NCI-H345 (cell line): Measurements from ENCODE around the gene GNMT.

Experiments used
- DNase-seq: peaks from one replicate; lab custom pipeline; 2025; lab: John Stamatoyannopoulos, UW

The GNMT gene

DNA sequence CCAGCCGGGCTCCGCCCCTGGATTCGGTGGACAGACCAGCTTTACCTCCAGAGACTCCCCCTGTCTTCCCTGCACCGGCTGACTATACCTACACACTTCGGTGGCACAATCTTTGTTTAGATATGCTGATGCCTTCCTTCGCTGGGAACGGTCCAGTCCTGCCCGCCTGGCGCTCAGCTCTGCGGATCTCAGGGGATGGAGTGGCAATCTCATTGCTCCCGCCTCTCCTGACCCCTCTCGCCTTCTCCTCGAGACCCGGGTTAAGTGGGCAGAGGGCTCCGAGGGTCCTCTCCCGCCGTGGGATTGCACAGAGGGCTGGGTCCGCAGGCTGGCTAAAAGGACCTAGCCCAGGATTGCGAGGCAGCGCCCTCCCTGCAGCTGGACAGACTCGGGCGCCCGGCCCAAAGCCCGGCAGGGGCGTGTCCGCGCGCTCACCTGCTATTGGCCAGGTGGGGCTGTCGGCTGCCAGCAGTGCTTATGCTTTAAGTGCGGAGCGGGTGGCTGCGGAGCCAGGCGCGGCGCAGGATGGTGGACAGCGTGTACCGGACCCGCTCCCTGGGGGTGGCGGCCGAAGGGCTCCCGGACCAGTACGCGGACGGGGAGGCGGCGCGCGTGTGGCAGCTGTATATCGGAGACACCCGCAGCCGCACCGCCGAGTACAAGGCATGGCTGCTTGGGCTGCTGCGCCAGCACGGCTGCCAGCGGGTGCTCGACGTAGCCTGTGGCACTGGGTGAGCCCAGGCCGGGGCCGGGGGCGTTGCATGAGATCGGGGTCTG is at the start of gene GNMT:
TSS of gene GNMT (plus strand) at position 512 of the 777 bp plus-strand sequence. CDS start at position 526, 14 bp downstream.
- peak; percentile 66 for DNase-seq

DNA sequence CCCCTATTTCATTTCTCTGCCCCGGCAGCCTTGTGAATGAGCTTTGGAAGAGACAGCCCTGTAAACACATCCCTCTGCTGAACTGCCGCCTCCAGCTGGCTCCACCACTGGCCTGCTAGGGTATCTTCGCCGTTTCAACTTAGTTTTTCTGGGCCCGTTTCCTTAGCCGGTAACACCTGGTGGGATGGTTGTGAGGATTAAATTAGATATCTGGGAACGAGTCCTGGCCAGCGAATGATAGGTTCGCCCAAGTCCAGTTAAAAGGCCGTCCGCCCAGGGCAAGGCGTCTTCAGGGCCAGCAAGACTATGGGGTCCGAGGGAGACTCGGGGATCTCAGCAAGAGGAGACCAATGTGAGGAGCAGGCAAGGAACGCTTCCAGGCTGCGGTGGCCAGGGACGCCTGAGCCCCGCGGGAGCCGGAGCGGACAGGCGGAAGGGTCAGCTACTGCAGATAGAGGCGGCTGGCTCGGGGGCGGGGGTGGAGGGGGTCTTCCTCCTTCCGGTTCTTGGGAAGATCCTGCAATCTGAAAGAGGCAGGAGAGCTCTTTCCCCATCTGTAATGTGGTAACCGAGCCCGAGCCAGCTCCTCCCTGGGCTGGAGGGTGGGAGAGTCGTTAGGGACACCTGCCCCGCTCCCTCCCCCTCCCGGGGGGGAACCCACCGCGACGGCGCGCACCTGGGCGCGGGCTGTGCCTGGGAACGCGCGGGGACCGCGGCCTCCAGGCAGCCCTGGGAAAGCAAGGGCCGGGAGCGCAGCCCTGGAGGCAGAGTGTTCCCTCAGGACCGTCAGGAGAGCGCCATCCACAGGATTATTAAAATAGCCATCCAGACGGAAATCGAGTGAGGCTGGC is 49.2 kb upstream of the GNMT start:
- no peak for DNase-seq

DNA sequence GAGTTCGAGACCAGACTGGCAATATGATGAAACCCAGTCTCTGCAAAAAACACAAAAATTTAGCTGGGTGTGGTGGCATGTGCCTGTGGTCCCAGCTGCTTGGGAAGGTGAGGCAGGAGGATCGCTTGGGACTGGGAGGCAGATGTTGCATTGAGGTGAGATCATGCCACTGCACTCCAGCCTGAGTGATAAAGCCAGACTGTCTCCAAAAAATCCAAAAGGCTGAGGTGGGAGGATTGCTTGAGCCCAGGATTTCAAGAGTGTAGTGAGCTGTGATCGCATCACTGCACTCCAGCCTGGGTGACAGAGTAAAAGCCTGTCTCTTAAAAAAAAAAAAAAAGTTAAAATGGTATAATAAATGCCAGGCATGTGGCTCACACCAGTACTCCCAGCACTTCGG is 46.0 kb upstream of the GNMT start:
- no peak for DNase-seq

DNA sequence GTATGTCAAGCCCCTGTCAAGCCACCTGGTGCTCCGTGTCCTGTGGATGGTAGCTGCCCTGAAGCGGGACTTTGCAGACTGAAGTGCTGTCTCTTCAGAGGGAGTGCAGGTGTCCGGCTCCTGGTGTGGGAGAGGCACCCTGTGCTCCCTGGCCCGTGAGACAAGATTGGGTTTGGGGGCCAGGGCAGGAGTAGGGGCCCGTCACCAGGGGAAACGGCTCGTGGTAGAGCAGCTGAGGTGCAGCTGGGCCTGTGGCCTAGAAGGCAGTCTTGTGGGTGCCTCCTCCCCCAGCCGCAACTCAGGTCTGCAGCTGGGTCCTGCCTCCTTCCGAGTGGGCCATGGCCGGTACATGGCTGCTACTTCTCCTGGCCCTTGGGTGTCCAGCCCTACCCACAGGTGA is 44.8 kb upstream of the GNMT start, which contains the start of gene PTCRA:
TSS of gene PTCRA (plus strand) at position 322 of the 400 bp plus-strand sequence. CDS start at position 339, 17 bp downstream.
- no peak for DNase-seq

DNA sequence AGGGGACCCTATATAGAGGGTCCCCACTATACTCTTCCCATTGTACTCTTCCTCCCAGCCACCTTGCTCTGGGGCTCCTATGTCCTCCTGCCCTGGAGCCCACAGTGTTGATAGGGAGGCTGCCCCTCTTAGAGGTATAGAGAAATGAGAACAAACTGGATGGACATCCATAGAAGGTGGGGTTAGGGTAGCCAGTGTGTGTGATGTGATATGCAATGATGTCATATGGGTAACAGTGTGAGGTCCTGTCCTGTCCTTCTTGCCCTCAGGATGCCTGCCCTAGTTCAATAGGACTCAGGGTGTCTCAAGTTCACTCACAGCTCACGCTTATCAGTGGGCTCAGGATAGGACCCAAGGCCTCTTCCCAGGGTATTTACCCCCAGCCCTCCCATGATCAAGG is 44.3 kb upstream of the GNMT start:
- no peak for DNase-seq

DNA sequence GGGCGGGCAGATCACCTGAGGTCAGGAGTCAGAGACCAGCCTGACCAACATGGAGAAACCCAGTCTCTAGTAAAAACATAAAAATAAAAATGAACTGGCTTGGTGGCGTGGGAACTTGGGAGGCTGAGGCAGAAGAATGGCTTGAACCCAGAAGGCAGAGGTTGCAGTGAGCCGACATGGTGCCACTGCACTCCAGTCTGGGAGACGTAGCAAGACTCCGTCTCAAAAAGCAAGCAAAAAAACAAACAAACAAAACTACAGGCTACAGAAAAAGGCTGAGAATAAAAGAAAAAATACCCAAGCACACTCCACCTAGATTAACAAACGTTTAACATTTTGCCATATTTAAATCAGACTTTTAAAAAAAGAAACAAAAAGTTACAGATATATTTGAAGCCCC is 38.8 kb upstream of the GNMT start:
- DNase-seq = no peak

DNA sequence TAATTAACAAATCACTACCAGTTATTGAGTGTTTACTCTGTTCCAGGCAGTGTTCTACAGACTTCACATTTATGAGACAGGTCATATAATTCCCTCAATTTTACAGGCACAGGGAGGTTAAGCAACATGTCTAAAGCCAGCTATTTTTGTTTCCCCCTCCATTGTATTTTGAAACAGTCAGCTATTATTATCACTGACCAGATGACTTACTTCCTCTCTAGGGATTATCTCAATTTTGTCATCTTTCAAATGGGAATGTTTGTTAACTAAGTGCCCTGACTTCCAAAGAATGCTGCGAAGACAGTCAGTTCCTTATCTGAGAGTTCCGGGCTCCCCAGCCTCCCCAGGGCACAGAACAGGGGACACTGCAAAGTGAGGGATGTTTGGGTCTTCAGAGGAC is 36.9 kb upstream of the GNMT start:
- DNase-seq = no peak

DNA sequence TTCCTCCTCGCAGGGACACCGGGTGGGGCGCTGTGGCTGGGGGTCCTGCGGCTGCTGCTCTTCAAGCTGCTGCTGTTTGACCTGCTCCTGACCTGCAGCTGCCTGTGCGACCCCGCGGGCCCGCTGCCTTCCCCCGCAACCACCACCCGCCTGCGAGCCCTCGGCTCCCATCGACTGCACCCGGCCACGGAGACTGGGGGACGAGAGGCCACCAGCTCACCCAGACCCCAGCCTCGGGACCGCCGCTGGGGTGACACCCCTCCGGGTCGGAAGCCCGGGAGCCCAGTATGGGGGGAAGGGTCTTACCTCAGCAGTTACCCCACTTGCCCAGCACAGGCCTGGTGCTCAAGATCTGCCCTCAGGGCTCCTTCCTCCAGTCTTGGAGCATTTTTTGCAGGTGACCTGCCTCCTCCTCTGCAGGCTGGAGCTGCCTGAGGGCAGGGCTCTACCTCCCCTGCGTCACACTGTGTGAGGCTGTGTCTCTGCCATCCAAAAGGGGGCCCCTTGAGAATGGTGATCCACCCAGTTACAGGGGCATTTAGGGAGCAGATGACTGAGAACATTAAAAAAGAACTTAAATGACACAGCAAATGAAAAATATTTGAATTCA is 35.2 kb upstream of the GNMT start:
- DNase-seq = no peak

DNA sequence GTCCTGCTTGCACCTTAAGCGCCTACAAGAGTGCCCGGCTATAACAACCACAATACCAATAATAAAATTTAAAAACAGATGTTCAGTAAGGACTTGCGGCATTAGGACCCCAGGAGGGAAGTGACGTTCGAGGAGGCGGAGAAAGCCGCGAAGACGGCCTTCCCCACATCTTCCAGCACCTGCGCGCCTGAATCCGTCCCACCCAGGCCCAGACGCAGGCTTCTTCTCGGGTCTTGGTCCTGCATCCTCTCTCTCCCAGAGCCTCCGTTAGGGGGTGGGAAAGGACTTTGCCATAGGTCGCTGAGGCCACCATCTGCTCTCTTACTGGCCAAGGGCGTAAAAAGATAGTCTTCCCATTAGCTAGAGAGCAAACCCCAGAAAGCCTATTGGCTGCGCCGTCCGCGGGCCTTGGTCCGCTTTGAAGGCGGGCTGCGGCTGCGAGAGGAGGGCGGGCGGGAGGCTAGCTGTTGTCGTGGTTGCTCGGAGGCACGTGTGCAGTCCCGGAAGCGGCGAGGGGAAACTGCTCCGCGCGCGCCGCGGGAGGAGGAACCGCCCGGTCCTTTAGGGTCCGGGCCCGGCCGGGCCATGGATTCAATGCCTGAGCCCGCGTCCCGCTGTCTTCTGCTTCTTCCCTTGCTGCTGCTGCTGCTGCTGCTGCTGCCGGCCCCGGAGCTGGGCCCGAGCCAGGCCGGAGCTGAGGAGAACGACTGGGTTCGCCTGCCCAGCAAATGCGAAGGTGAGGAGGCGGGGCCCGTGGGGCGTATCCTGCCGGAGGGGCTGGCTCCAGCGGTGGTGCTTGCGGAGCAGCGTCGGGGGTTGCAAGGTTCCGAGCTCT is 31.4 kb upstream of the GNMT start, which contains the start of gene CNPY3:
TSS of gene CNPY3 (plus strand) at position 495 of the 835 bp plus-strand sequence. CDS start at position 586, 91 bp downstream.
- peak; percentile 96 for DNase-seq

DNA sequence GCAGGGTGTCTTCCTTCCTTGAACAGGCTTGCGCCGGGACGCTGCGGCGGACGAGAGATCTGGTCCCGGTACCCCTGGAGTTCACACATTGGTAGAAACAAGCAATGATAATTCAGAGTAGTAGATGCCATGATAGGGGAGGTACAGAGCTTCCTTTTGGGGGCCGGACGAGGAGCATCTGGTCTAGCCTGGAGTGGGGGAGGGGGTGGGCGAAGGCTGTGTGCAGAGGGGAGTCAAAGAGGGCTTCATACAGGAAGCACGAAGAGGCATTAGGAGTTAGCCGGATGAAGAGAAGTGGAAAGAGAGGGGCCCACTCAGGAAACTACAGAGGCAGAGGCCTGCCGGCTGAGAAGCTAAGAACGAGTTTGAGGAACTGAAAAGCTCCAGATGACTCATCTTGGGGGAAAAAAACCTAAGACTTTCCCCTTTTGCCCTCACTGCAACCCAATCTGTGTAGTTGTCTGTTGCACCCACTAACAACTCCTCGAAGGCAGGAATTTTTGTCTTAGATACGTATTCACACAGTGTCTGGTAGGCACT is 30.7 kb upstream of the GNMT start:
- peak; percentile 64 for DNase-seq

DNA sequence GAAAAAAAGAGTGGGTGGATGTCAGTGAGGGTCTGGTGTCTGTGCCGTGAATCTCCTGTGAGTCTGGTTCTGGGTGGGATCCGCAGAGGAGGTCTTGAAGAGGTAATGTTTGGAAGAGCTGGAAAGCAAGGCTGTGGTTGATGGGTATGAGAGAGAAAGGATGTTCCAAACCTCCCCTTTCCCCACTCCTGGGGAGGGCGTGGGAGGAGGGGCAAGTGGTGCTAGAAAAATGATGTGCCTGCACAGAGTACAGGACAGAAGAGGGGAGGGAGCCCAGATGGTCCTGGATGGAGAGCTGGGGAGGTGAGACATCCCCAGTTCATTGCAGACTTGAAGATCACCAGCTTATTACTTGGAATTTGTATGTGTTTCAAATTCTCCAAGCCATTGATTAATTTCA is 28.1 kb upstream of the GNMT start:
- no peak for DNase-seq

DNA sequence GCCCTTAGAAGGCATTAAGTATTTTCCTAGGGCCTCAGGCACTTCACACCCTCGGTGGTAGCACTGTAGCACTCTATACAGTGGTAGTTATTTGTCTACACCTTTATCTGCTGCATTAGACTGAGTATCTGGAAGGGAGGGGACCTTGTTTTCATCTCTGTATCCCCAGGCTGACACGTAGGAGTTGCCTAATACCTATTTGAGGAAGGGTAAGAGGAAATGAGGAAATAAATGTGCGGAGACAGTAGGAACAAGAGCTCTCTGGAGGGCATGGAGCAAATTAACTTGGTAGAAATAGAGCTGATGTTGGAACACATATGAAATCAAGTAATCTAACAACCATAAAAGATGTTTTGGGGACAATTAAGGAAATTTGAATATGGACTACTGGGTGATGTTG is 27.3 kb upstream of the GNMT start:
- no peak for DNase-seq

DNA sequence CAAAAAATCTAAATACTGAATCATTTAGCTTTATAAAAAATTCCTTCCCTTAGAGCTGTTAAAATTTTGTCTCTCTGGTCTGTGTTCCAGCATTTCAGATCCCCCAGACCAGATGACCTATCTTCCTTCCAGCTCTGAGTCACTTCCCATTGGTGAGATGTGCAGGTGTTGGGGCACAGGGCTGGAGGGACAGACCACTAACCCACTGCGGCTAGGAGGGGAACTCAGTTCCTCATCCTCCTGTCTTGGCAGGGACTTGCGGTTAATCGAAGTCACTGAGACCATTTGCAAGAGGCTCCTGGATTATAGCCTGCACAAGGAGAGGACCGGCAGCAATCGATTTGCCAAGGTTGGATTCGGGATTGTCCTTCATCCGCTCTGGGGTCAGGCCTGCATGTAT is 25.2 kb upstream of the GNMT start:
- DNase-seq = no peak

DNA sequence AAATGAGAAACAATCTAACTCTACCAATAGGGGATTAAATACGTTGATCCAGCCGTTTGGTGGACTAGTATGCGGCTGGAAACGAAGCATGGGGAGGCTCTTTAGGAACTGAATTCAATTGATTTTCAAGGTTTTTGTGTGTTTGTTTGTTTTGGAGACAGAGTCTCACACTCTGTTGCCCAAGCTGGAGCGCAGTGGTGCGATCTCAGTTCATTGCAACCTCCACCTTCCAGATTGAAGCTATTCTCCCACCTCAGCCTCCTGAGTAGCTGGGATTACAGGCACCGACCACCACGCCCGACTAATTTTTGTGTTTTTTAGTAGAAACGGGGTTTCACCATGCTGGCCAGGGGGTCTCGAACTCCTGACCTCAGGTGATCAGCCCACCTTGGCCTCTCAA is 24.2 kb upstream of the GNMT start:
- no peak for DNase-seq

DNA sequence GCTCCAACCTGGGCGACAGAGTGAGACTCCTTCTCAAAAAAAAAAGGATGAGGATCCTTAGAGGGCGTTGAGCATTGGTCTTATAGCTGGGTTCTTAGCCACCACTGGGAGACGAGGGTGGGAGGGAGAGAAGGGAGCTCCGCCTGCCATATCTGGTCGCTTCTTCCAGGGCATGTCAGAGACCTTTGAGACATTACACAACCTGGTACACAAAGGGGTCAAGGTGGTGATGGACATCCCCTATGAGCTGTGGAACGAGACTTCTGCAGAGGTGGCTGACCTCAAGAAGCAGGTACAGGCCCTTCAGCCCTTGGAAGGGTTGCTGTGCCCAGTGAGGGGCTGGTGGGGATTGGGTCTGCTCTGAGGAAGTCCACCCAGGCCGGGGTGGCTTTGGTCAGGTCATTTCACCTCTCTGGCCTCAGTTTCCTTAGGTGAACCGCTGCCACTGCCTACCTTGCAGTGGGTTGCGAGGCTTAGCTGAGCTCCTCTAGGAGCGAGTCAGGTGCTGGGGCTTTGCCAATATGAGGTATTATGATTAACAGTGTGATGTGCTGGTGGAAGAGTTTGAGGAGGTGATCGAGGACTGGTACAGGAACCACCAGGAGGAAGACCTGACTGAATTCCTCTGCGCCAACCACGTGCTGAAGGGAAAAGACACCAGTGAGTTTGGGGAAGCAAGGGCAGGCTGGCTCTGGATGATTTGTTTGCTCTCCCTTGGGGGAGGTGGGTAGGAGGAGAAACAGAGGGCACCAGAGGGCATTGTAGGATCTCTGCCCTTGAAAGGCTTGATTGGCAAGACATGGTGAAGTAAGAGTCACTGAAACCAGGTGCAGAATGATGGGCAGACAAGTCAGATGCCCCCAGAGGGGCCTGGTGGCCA is 22.8 kb upstream of the GNMT start:
- DNase-seq = no peak

DNA sequence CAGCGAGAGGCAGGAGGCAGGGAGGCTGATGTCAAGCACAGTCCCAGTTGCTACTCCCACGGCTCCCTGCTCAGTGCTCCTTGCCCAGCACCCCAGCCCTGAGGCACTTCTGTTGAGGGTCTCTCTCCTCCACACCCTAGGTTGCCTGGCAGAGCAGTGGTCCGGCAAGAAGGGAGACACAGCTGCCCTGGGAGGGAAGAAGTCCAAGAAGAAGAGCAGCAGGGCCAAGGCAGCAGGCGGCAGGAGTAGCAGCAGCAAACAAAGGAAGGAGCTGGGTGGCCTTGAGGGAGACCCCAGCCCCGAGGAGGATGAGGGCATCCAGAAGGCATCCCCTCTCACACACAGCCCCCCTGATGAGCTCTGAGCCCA is 22.1 kb upstream of the GNMT start:
- no peak for DNase-seq

DNA sequence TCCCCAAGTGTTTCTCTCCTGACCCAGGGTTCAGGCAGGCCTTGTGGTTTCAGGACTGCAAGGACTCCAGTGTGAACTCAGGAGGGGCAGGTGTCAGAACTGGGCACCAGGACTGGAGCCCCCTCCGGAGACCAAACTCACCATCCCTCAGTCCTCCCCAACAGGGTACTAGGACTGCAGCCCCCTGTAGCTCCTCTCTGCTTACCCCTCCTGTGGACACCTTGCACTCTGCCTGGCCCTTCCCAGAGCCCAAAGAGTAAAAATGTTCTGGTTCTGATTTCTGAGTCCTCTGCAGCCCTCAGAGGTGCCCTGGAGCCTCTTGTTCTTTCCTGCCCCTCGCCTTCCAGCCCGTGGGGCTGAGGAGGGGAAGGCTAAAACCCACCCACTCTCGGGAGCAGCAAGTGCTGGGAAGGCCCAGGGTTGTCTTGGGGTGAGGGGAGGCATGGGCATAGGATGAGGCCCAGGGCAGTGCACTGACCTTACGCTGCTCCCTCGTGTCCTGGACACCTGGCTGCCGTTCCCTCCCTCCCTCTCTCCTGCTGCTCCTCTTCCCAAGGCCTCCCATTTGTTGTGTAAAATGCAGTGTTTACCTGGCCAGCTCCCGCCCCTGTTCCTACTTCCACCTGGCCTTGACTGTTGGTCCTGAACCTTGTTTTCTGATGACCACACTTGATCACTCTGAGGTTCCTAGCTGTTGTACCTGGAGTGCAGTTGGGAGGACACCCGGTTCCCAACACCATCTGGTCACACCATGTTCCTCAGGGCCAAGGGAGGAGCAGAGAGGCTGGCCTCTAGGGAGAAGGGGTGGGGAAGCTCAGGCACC is 21.4 kb upstream of the GNMT start:
- DNase-seq = no peak

DNA sequence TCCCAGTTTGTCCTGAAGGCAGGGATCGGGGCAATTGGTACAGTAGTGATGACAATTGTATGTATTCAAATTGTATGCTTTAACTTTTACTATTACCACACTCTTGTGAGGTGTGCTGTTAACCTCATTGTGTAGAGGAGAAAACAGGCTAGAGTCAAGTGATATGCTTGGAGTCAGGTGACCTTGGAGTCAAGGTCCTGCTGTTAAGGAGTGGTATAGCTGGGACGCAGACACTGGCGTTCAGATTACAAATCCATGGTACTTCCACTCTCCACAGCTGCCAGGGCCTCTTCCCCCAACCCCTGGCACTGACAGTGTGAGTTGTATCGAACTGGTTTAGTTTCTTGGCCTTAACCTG is 20.8 kb upstream of the GNMT start:
- no peak for DNase-seq

DNA sequence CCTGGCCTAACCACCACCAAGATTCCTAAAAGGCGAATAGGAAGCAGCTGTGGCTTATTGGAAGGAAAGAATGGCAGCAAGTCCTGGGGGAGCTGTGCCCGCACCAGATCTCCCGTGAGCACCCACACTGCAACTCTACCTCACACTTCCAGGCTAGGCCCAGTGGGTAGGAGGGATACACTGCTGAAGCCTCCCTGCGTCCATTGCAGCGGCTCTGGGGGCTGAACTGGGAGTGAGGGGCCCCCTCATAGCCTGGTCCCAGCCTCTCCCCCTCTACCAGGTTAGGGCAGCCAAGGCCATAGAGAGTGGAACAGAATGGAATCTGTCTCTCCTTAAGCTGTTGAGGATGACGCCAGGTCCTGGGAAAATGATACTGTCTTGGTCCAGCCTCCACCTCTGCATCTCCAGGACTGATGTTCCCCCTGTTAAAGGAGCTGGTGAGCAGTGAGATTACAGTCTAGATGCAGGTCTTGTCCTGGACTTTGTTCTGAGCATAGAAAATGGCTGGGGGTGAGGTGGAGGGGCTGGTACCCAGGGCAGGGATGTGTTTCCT is 20.0 kb upstream of the GNMT start:
- no peak for DNase-seq
